PC-9 (cell line): ENCODE results near the gene RAF1. TPM values are rescaled to one million over a fixed set of nuclear protein-coding genes. Genes with fewer than 3 reads are reported as not detected.

ENCODE experiments used
- BruUV-seq: library from RNA; stranded (reverse); fragments of 400-500 nt; replicated peaks from 2 replicates; lab custom pipeline; 2021; lab: Mats Ljungman, UMichigan
- CTCF ChIA-PET: fragments of 300-600 bp; sonication (Branson Sonifier 250); formaldehyde crosslinking; loops from one replicate; lab custom pipeline; 2022; ENCODE audit warnings: antibody characterized with exemption; lab: Charles Lee
- POLR2A ChIA-PET: fragments of 300-600 bp; sonication (Branson Sonifier 250); formaldehyde crosslinking; loops from one replicate; lab custom pipeline; 2022; ENCODE audit warnings: antibody characterized with exemption; ENCODE audit not compliant: unreplicated experiment; lab: Charles Lee
- DNase-seq, 2 experiments: peaks; one replicate each; pipeline versions ENCODE4 v3.0.0 to v3.0.0-alpha.2; 2015 to 2022; ENCODE audit warnings: mixed read lengths in 1 of 2
- H2AFZ ChIP-seq: fragments of 200-600 bp; sonication (generic); 2 replicates; pipeline ENCODE4 v1.8.1; 2017; ENCODE audit warnings: antibody characterized with exemption
- H3F3A ChIP-seq: fragments of 200-600 bp; sonication (generic); 2 replicates; pipeline ENCODE4 v1.8.1; 2017; ENCODE audit warnings: antibody characterized with exemption, mild to moderate bottlenecking, low read depth; ENCODE audit not compliant: insufficient read depth
- H3K27ac ChIP-seq: fragments of 200-600 bp; sonication (generic); 2 replicates; pipeline ENCODE4 v1.6.1; 2016; ENCODE audit warnings: mixed run types
- H3K27me3 ChIP-seq: fragments of 200-600 bp; sonication (generic); 2 replicates; pipeline ENCODE4 v1.6.1; 2016; ENCODE audit warnings: low read depth, mixed run types; ENCODE audit not compliant: insufficient read depth
- H3K36me3 ChIP-seq: fragments of 200-600 bp; sonication (generic); 2 replicates; pipeline ENCODE4 v1.6.1; 2016; ENCODE audit warnings: low read depth, mixed run types
- H3K4me1 ChIP-seq: fragments of 200-600 bp; sonication (generic); replicated peaks from 2 replicates; pipeline ENCODE4 v1.6.1; 2016; ENCODE audit warnings: mixed run types; ENCODE audit not compliant: insufficient read depth
- H3K4me2 ChIP-seq: fragments of 200-600 bp; sonication (generic); 2 replicates; pipeline ENCODE4 v1.6.1; 2017; ENCODE audit warnings: mixed run types
- H3K4me3 ChIP-seq: fragments of 200-600 bp; sonication (generic); 2 replicates; pipeline ENCODE4 v1.6.1; 2016; ENCODE audit warnings: mixed run types
- H3K79me2 ChIP-seq: fragments of 200-600 bp; sonication (generic); 2 replicates; pipeline ENCODE4 v1.6.1; 2017; ENCODE audit warnings: low read depth, mixed run types
- H3K9me2 ChIP-seq: fragments of 200-600 bp; sonication (generic); 2 replicates; pipeline ENCODE4 v1.8.1; 2017; ENCODE audit warnings: mild to moderate bottlenecking; ENCODE audit not compliant: insufficient read depth
- H3K9me3 ChIP-seq: fragments of 200-600 bp; sonication (generic); 2 replicates; pipeline ENCODE4 v1.8.1; 2016; ENCODE audit warnings: low read depth; ENCODE audit not compliant: insufficient read depth
- H4K20me1 ChIP-seq: fragments of 200-600 bp; sonication (generic); 2 replicates; pipeline ENCODE4 v1.8.1; 2017; ENCODE audit not compliant: insufficient read depth
- EZH2 ChIP-seq: fragments of 200-600 bp; sonication (generic); IDR thresholded peaks from 2 replicates; pipeline ENCODE4 v1.8.0; 2017; ENCODE audit warnings: antibody characterized with exemption, low read depth
- intact Hi-C: fragments of 100-400 bp; cut with micrococcal nuclease; formaldehyde crosslinking; loops from one replicate; pipeline ENCODE4 v1.10.0; 2022; ENCODE audit not compliant: unreplicated experiment
- total RNA-seq: library from RNA; stranded (reverse); gene quantifications from 2 replicates; pipeline ENCODE4 v1.2.3, GENCODE V29; 2021
- TF ChIP-seq, protein P1 (sequence below): fragments of 200-600 bp; sonication (generic); conservative IDR thresholded peaks from 2 replicates; pipeline ENCODE4 v1.6.1; 2017; ENCODE audit warnings: mixed run types, antibody characterized with exemption, mild to moderate bottlenecking, moderate library complexity

Gene RAF1
- total RNA-seq, 1 experiment from 2014 or later: 72.4 TPM

DNA sequence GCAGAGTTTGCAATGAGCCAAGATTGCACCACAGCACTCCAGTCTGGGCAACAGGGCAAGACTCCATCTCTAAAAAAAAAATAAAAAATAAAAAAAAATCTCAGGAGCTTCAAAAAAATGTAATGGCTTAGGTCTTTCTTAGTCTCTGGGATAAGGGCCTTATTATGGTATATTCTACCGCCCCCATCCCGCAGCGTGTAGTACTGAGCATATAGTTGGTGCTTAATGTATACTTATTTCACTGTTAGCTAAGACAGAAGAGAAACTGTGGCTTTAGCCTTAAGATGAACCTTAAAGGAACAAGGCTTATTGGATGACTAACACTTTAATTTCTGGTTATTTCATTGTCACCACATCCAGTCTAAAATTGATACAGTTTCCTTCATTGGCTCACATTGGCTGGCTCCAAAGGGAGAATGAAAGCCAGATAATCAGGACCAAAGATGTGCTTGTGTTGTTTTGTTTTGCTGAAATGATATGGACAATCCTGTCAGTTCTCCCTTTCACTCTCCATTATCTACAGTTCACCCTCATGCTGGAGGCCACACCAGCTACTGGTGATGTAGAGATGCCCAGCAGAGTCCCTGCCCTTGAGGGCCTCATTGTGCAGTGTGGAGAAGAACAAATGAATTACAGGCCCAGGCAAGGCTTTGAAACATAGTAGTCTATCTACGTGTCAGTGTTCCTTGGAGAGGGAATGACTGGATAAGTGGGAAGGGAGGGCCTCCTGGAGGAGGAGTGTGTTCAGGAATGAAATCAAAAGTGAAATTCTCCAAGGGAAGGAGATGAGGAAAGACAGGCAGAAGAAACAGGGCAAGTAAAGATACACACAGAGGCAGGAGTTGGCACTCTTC, 17.4 kb upstream of the RAF1 start:
- TF ChIP-seq EZH2: no peak
- TF ChIP-seq, protein P1, sequence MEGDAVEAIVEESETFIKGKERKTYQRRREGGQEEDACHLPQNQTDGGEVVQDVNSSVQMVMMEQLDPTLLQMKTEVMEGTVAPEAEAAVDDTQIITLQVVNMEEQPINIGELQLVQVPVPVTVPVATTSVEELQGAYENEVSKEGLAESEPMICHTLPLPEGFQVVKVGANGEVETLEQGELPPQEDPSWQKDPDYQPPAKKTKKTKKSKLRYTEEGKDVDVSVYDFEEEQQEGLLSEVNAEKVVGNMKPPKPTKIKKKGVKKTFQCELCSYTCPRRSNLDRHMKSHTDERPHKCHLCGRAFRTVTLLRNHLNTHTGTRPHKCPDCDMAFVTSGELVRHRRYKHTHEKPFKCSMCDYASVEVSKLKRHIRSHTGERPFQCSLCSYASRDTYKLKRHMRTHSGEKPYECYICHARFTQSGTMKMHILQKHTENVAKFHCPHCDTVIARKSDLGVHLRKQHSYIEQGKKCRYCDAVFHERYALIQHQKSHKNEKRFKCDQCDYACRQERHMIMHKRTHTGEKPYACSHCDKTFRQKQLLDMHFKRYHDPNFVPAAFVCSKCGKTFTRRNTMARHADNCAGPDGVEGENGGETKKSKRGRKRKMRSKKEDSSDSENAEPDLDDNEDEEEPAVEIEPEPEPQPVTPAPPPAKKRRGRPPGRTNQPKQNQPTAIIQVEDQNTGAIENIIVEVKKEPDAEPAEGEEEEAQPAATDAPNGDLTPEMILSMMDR: no peak
- Histone ChIP-seq H3K27ac (no peak overlapping the region), H3K4me1 (peaks cover 23% of the 10 kb centered on the region), H3K36me3 (no peaks in the 10 kb centered on the region), H2AFZ (peak overlapping the region; percentile 61; the same call in 1 of the 2 replicates), H3K4me3 (no peak overlapping the region), H3K9me3 (no peaks in the 10 kb centered on the region), H3K27me3 (no peaks in the 10 kb centered on the region), H3K9me2 (no peaks in the 10 kb centered on the region), H3F3A (peaks cover 28% of the 10 kb centered on the region; the same call in 1 of the 2 replicates), H3K4me2 (no peak overlapping the region), H3K79me2 (no peaks in the 10 kb centered on the region), H4K20me1 (no peaks in the 10 kb centered on the region)
- ChIA-PET CTCF (no interaction called here), POLR2A (interaction anchor here (0.6 kb wide), 3 partner anchors 13 to 19 kb away, joined by 7 to 15 read pairs (median 11); no protein-coding TSS in a partner anchor)
- no TSS peak for BruUV-seq
- intact Hi-C loops: no loop called here
- DNase-seq: no peak

DNA sequence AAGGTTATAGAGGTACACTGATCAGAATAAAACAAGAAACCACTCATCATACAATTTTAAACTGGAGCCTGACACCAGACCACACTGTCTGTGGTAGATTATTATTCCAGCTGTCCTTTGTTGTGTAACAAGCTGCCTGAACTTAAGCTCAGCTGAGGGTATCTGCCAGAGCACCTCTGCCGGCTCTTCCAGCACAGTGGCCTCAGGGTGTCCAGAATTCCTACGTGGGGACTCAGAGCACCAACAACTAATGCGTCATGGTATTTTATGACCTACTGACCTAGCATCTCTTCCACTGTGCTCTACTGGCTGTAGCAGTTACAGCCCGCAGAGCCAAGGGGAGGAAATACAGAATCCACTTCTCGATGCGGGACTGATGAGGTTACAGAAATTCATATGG, 15.6 kb upstream of the RAF1 start:
- peaks cover 34% of the 10 kb centered on the region; the same call in 1 of the 2 replicates for H3F3A ChIP-seq
- no peaks in the 10 kb centered on the region for H3K9me2 ChIP-seq
- H3K79me2 ChIP-seq: no peaks in the 10 kb centered on the region
- ChIA-PET CTCF (no interaction called here), POLR2A (interaction anchor here (0.5 kb wide), 1 partner anchor 17 kb away, joined by 7 read pairs; no protein-coding TSS in a partner anchor)
- peaks cover 29% of the 10 kb centered on the region for H3K4me1 ChIP-seq
- no peak overlapping the region for H2AFZ ChIP-seq
- no TSS peak for BruUV-seq
- no peak for TF ChIP-seq EZH2
- TF ChIP-seq, protein P1: no peak
- intact Hi-C loops: no loop called here
- no peak overlapping the region for H3K4me3 ChIP-seq
- H4K20me1 ChIP-seq: no peaks in the 10 kb centered on the region
- DNase-seq: peak; percentile 67 to 95
- peak overlapping the region; percentile 22; the same call in 1 of the 2 replicates for H3K27ac ChIP-seq
- no peaks in the 10 kb centered on the region for H3K9me3 ChIP-seq
- no peaks in the 10 kb centered on the region for H3K27me3 ChIP-seq
- no peaks in the 10 kb centered on the region for H3K36me3 ChIP-seq
- peak overlapping the region; percentile 13; the same call in 1 of the 2 replicates for H3K4me2 ChIP-seq

DNA sequence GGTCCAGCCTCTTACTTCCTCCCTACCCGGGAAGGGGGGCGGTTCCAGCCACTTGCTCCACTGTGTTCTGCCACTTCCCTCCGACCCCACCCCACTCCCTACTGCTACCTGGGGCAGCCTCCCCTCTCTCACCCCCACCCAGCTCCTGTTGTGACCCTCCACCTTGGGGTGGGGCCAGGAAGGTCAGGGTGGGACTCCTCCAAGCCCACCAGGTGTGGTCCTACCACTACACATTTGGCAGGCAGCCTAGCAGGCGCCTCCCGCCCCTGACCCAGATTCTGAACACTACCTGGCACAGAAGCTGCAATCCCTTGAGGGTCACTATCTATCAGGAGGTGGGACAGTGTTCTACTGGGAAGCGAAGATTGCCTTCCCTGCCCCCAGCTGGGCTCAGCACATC, 13.7 kb upstream of the RAF1 start:
- CTCF ChIA-PET: no interaction called here
- no peaks in the 10 kb centered on the region for H3K27me3 ChIP-seq
- no peak overlapping the region for H3K4me3 ChIP-seq
- H2AFZ ChIP-seq: no peak overlapping the region
- TF ChIP-seq, protein P1: no peak
- TF ChIP-seq EZH2: no peak
- H3K4me2 ChIP-seq: no peak overlapping the region
- H3F3A ChIP-seq: peaks cover 34% of the 10 kb centered on the region; the same call in 1 of the 2 replicates
- no peak overlapping the region for H3K27ac ChIP-seq
- POLR2A ChIA-PET: interaction anchor here (0.6 kb wide), 1 partner anchor 169 kb away, joined by 4 read pairs; no protein-coding TSS in a partner anchor
- H3K79me2 ChIP-seq: no peaks in the 10 kb centered on the region
- H3K4me1 ChIP-seq: peaks cover 29% of the 10 kb centered on the region
- DNase-seq: no peak
- no peaks in the 10 kb centered on the region for H3K9me2 ChIP-seq
- BruUV-seq: no TSS peak
- H4K20me1 ChIP-seq: no peaks in the 10 kb centered on the region
- H3K9me3 ChIP-seq: no peaks in the 10 kb centered on the region
- no peaks in the 10 kb centered on the region for H3K36me3 ChIP-seq
- intact Hi-C loops: no loop called here
